ENCODE results near the gene DCTN5.
A peak's percentile ranks its signal among the peaks of the same experiment; 100 is the strongest.
"Not testable (repeated sequence)": the region's sequence is repeated elsewhere in the genome, so short reads cannot be mapped to it uniquely, and the experiment has no call there.

Gene DCTN5

DNA sequence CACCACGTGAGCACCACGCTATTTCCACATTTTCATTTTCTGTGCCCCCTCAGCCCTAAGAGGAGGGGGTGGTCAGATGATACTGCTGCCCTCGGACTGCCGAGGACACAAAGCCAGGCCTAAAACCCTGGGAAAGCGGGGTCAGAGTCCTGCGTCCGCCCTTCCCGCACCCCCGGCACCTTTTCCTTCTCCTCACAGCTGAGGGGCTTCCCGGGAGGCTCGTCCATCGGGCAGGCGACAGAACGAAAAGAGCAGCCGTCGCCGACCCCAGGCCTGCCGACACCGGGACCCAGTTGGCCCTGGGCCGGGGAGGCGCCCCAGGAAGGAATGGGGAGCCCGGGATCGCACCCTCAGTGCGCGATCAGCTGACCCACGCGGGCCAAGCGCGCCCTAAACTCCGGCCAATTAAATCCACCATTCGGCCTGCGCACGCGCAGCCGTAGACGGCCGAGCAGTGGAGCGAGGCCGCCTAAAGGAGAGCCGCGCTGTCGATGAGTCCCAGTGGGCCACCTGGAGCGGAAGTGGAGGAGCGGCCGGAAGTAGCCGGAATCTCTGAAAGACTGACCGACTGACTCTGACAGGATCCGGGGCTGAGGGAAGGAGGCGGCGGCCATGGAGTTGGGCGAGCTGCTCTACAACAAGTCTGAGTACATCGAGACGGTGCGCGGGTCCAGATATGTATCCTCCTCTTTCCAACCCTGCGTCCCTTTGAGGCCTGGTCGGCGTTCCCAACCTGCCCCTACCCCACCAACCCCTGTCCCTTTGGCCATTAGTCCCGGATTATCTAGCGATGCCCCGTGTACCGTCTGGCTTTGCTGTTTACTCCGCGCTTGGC, at the start of gene DCTN5, which contains the start of gene PALB2:
Gene DCTN5, plus strand, starts transcription at position 536 of the 835 bp plus-strand sequence. Its CDS starts 77 bp downstream, at position 613.
Gene PALB2, minus strand, starts transcription at position 380 of the 835 bp plus-strand sequence. Its CDS starts 153 bp downstream, at position 227.
- peak; percentile 96 for DNase-seq (ENCODE audit: low spot score)

DNA sequence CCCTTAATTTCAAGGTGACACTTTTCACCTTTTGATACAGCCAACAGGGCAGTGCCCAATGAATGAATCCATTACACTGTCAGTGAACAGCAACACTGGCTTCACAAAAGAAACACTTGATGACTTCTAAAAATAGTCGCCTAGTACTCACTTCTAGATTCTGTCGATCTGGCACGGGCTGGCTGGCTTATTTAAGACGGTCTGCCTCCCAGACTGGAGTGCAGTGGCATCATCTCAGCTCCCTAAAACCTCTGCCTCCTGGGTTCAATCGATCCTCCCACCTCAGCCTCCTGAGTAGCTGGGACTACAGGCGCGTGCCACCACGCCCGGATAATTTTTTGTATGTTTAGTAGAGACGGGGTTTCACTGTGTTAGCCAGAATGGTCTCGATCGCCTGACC, 47.1 kb upstream of the DCTN5 start:
- no peak for DNase-seq (ENCODE audit: low spot score)

DNA sequence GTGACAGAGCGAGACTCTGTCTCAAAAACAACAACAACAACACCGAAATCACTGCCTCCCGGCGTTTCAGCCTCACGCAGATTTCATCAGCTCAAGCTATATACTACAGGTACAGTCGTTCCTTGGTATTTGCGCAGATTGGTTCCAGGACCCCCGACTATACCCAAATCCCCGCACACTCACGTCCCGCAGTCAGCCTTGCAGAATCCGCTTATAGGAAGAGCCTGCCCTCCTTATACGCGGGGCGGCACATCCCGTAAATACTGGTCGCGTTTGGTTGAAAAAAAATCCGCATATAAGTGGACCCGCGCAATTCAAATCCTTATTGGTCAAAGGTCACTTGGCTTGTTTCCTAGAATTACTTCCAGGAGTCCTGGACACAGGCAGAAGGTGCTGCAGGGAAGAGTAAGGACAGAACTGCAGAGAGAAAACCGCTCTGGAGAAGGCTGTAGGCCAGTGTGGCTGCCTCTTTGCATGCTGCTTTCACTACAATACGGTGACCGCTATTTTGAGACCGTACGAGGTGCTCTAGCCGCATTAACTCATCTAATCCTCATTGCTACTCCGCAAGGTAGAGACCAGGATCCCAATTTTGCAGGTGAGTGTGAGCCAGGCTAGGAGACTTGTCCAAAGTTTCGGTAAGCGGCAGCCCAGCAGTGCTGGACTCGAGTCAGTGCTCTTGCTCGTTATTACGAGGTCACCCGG, 45.9 kb upstream of the DCTN5 start:
- no peak for DNase-seq (ENCODE audit: low spot score)

DNA sequence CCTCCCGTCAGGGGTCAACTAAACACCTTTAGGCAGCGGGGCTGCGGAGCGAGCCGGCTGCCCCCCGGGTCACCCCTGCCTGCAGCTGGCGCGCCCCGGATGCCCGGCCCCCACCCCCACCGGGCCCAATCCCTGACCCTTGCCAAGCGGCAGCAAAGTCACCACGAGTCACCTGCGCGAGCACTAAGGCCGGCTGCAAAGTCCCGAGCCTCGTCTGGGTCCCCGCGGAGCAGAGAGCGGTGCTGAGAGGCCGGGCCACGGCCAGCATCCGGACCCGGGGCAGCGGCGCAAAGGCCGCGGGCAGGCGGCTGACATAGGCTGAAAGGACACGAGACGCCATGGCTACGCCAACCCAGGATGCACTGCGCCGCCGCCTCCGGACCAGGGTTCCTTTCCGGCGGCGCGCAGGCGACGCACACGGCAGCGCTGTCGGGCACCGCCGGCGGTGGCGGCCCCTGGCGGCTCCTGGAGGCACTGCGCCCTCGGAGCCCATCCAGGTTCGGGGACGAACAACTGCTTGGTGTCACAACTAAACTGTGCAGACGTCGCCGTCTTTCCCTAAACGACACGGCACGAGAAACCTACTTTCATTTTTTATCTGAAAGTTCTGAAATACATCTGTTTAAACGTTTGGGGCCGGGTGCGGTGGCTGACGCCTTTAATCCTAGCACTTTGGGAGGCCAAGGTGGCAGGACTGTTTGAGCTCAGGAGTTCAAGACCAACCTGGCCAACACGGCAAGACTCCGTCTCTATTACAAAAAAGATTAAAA, 45.1 kb upstream of the DCTN5 start, which contains the start of gene NDUFAB1:
Gene NDUFAB1, minus strand, starts transcription at position 366 of the 770 bp plus-strand sequence. Its CDS starts 26 bp downstream, at position 340.
- peak; percentile 94 for DNase-seq (ENCODE audit: low spot score)

DNA sequence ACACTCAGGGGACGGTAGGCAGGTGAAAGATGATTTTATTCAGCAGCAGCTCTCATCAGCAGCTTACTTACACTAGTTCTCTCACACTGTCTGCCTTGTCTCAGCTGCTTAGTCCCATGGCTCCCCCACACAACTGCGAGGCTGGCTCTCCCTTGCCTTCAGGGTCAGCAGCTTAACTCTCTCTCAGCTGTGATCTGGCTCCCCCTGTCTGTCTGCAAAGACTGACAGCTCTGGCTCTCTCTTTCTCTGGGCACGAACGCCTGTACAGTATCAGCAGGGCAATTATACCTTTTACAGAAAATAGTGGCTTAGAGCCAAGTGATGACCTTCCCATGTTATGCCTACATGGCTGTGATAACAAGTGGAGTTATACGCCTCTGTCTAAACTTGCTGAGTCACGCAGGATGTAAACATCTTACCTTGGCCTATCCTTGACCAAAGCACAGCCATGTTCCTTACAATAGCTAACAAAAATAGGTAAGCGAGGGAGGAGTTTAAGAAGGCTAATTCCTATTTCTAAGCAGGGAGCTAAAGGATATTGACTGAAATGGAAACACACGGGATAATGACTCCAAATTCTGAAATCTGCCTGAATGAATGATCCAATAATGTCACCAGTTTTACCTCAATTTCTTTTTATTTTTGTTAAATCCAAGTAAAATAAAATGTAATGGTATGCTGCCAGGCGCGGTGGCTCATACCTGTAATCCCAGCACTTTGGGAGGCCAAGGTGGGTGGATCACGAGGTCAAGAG, 44.1 kb upstream of the DCTN5 start:
- peak; percentile 49 for DNase-seq (ENCODE audit: low spot score)

DNA sequence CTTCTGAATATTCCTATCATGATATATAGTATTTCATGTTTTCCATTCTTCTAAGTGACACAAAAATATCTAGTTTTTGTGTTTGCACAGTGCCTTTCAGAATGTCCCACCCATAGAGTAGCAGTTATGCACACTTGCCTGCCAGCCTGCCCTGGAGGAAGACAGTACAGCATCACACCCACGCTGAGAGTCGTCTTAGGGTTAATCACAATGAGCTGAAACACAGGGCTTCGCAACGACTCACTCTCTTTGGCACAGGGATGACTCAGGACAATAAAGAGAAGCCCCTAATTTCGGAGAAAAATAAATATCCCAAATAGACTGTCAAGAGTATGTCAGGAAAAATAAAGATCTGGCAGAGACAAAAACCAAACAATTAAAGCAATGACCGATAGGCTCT, 33.5 kb upstream of the DCTN5 start:
- DNase-seq (ENCODE audit: low spot score): no peak

DNA sequence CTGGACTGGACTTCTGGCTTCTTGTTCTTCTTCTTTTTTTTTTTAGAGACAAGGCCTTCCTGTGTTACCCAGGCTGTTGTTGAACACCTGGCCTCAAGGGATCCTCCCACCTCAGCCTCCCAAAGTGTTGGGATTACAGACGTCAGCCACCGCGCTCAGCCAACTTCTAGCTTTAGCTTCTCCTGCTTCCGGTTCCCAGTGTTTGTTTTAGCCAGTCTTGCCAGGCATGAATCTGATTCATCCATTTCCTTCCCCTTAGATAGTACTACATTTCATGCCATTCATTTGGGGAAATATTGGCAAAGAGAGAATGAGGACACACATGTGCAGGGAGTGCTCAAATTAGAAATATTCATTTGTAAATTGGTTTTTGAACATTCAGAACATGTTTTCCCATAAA, 33.1 kb upstream of the DCTN5 start:
- DNase-seq (ENCODE audit: low spot score): no peak

DNA sequence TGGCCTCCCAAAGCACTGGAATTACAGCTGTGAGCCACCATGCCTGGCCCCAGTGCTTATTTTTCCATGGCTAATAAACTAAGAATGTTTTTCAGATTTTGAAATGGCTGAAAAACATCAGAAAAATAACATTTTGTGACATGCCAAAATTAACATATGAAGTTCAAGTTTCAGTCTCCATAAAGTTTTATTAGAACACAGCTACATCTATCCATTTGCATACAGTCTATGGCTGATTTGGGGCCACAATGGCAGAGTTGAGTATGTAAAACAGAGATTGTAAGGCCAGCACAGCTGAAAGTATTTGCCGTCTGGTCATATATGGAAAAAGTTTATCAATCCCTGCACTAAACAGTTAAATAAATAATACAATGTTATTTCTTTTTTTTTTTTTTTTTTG, 31.3 kb upstream of the DCTN5 start:
- no peak for DNase-seq (ENCODE audit: low spot score)

DNA sequence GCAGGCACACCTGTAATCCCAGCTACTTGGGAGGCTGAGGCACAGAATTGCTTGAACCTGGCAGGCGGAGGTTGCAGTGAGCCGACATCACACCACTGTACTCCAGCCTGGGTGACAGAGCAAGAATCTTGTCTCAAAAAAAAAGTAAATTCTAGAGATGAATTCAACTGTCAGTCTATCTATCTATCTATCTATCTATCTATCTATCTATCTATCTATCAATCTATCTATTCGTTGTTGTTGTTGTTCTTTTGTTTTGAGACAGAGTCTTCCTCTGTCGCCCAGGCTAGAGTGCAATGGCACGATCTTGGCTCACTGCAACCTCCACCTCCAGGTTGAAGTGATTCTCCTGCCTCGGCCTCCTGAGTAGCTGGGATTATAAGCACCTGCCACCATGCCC, 30.4 kb upstream of the DCTN5 start:
- DNase-seq (ENCODE audit: low spot score): not testable (repeated sequence)

DNA sequence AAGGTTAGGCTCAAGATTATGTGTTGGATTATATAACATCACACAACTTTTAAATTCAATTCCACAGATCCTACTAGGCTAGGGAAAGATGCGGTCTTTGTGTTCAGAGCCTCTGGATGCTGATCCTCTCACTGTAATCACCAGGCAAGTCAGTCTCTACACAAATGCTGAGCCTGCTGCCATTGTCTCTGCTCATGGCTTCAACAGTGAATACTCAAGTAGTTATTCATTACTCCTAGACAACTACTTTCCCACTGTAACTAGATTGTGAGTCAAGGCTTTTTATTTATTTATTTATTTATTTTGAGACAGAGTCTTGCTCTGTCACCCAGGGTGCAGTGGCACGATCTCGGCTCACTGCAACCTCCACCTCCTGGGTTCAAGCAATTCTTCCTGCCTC, 29.3 kb upstream of the DCTN5 start:
- no peak for DNase-seq (ENCODE audit: low spot score)

DNA sequence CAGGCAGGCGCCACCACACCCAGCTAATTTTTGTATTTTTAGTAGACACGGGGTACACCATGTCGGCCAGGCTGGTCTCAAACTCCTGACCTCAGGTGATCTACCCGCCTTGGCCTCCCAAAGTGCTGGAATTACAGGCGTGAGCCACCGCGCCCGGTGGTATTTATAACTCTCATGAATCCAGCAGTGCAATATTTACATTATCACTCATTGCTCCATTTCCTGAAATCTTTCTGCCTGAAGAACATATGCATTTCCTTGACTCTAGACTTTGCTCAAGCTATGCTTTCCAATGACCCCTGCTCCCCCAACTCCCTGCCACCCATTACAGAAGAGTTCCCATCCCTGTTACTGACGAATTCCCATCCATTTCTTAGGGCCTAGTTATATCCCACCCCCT, 25.5 kb upstream of the DCTN5 start:
- DNase-seq (ENCODE audit: low spot score): no peak

DNA sequence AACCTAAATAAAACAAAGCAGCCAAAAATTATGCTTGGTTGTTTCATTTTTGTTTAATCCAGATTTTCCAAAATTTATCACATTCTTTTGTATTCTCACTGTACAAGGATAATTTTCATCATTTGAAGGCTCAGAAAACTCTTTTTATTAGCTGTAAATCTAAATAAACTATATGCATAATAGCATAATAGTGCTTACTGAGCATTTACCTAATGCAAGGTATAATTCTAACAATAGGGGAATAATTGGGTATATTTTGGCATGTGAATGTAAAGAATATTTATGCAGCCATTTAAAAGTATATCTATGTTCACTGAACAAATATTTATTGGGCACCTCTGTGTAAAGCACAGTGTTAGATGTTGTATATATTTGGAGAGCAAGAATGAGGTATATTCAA, 17.2 kb upstream of the DCTN5 start:
- DNase-seq (ENCODE audit: low spot score): no peak

DNA sequence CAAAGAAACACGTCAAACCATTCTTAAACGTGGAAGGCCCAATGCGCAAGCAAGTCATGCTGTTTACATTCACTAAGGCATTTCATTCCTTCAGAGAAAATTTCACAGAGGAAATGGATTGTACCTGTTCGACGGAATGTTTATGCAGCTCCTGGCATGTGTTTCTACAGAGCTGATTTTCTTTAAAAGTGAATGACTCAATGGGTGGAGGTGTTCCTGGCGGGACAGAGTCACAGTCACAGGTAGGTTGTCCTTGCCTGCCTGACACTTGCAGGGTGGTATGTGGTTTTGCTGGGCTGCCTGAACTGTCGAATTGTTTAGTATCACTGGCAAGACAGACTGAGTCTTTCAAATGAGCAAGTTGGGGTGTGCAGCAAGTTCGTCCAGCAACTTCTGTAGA, 11.8 kb upstream of the DCTN5 start:
- DNase-seq (ENCODE audit: low spot score): no peak

DNA sequence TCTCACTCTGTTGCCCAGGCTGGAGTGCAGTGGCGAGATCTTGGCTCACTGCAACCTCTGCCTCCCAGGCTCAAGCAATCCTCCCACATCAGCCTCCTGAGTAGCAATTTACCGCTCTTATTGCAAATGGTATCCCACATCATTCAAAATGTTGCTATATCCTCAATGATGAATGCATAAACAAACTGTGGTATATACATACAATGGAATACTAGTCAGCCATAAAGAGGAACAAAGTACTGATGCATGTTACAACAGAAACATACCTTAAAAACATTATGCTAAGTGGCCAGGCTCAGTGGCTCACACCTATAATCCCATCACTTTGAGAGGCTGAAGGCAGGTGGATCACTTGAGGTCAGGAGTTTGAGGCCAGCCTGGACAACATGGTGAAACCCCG, 9.4 kb upstream of the DCTN5 start:
- not testable (repeated sequence) for DNase-seq (ENCODE audit: low spot score)

DNA sequence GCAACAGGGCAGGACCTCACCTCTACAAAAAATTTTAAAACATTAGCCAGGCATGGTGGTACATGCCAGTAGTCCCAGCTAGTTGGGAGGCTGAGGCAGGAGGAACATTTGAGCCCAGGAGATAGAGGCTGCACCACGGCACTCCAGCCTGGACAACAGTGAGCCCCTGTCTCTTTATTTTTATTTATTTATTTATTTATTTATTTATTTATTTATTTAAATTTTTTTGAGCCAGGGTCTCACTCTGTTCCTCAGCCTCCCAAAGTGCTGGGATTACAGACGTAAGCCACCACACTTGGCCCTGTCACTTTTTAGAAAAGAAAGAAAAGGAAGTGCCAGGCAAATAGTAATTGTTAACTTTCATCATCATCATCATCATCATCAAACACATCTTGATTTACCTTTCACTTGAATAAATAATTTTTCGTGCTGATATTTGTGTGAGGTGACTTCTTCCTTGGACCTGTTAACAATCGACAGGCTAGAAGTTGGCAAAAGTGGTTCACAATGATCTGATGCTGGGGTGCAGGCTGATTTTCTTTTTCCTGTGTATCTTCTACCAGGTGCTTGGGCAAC, 6.7 kb upstream of the DCTN5 start:
- DNase-seq (ENCODE audit: low spot score): no peak

DNA sequence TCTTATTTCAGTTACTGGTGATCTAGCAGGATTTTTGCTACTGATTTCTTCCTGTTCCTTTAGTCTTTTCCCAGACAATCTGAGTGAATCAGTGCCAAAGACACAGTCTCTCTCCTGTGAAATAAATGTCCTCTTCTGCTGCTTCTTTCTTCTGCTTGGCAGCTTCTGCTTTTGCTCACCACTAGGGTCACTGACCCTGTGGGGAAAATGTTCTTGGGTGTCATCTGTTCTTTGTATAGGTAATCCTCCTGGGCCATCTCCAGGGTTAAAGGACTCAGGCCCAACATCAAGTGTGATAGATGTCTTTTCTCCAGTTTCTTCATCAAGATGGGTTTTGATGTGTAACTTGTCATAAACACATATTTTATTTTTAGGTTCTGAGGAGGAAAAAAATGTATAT, 5.3 kb upstream of the DCTN5 start:
- DNase-seq (ENCODE audit: low spot score): no peak

DNA sequence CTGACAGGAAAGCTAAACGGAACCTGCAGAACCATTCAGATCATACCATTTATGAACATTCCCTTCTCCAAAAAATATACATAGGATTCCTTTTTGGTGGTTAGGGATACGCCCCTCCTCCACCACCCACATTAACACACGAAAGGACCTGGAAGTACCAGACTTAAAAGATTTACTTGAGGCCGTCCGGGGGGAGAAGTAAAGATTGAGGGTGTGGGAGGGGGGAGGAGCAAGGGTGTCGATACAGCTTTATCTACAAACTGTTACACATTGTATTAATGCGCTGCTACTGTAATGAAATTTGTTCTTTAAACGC, 693 bp upstream of the DCTN5 start:
- peak; percentile 27 for DNase-seq (ENCODE audit: low spot score)

DNA sequence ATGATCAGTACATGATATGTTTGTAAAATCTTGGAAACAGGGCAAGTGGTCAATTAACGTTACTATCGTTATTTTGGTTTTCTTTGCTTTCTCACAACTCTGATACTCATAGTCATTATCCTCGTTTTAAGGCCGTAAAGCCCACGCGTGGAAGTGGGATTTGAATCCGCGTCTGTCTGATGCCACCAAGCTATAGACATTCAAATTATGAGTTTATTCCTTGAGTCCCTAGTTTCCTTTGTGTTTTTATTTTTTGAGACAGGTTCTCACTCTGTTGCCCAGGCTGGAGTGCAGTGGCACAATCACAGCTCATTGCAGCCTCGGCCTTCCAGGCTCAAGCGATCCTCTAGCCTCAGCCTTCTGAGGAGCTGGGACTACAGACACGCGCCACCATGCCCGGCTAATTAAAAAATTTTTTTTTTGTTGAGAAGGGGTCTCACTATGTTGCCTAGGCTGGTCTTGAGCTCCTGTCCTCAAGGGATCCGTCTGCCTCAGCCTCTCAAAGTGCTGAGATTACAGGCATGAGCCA, 1.0 kb downstream of the DCTN5 start:
- no peak for DNase-seq (ENCODE audit: low spot score)

DNA sequence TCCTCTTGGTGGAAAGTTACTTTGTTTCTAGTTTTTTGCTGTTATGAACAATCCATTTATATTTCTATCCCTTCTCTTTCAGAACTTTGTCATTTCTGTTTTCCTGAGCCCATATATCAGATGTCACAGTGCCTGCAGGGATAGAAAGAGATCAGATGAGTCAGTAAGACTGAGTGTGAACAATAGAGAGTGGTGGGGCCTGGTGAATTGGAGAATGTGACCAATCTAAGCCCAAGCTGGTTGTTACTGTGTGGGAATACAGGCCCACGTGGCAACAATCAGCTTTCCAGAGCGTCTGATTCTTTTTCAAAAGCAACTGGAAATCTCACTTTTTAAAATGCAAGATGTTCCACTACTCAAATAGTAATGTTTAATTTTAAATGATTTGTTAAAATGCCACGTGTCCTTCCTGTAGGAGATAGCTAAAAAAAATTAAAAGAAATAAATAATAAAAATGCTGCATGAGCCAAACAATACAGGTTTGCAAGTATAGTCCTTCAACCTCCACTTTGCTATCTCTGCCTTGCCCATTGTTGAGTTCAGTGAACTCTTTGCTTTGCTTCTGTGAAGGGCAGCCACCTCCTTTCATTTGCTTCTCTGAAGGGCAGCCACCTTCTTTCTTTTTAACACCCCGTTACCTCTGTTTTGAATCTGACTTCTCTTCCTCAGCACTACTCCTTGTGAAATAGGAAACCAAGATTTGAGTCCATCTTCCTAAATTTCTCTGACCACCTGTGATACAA, 9.6 kb downstream of the DCTN5 start:
- DNase-seq (ENCODE audit: low spot score): no peak

DNA sequence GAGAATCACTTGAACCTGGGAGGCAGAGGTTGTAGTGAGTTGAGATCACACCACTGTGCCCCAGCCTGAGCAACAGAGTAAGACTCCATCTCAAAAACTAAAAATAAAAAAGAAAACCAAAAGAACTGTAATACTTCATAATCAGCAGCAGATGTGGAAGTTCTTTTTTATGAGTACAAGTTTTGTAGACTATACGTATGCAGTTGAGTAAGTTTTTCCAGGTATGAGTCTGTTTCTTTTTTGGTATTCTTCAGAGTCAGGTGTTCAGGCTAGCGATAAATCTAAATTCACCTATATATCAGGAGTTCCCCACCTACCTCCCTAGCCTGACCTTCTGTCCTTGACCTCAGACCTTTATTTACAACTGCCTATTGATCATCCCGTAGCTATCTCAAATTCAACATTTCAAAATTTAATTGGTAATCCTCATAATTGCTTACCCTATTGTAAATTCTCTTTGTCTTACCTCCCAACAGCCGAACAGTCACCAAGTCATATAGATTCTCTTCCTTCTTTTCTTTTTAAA, 10.7 kb downstream of the DCTN5 start:
- no peak for DNase-seq (ENCODE audit: low spot score)

All from D341Med (cell line).